NCI-H1092 (cell line): ENCODE data around the gene UBA6.
"Not testable (repeated sequence)": the region's sequence is repeated elsewhere in the genome, so short reads cannot be mapped to it uniquely, and the experiment has no call there.

Source experiments
- DNase-seq: peaks from one replicate; lab custom pipeline; 2025; lab: John Stamatoyannopoulos, UW

Gene UBA6

GRCh38 chr4:67660418-67660817 is 40.5 kb downstream of the UBA6 start:
- DNase-seq: no peak

GRCh38 chr4:67659065-67659464 is 41.9 kb downstream of the UBA6 start:
- no peak for DNase-seq

GRCh38 chr4:67658302-67658701 is 42.7 kb downstream of the UBA6 start:
- DNase-seq: no peak

GRCh38 chr4:67651536-67651935 is 49.4 kb downstream of the UBA6 start:
- no peak for DNase-seq

- DNase-seq: no peak
These were observed 62.8 kb downstream of the UBA6 start for GRCh38 chr4:67638136-67638535.

GRCh38 chr4:67636978-67637377 is 64.0 kb downstream of the UBA6 start:
- DNase-seq: not testable (repeated sequence)

GRCh38 chr4:67635331-67635730 is 65.6 kb downstream of the UBA6 start:
- DNase-seq: no peak

- DNase-seq: no peak
These were observed 66.2 kb downstream of the UBA6 start for GRCh38 chr4:67634741-67635140.

GRCh38 chr4:67632492-67632891 is 68.5 kb downstream of the UBA6 start:
- no peak for DNase-seq

- DNase-seq: no peak
These were observed 76.0 kb downstream of the UBA6 start for GRCh38 chr4:67624939-67625338.

GRCh38 chr4:67616478-67616877 is 84.5 kb downstream of the UBA6 start:
- no peak for DNase-seq

- DNase-seq: no peak
These were observed 85.8 kb downstream of the UBA6 start for GRCh38 chr4:67615119-67615518.

GRCh38 chr4:67614186-67614585 is 86.8 kb downstream of the UBA6 start:
- no peak for DNase-seq

GRCh38 chr4:67608027-67608426 is 92.9 kb downstream of the UBA6 start:
- DNase-seq: no peak

GRCh38 chr4:67604749-67605148 is 96.2 kb downstream of the UBA6 start:
- DNase-seq: no peak

GRCh38 chr4:67604029-67604381 is 97.0 kb downstream of the UBA6 start:
- DNase-seq: no peak

GRCh38 chr4:67603310-67604028 is 97.5 kb downstream of the UBA6 start:
- no peak for DNase-seq

- no peak for DNase-seq
These were observed 107.2 kb downstream of the UBA6 start for GRCh38 chr4:67593741-67594175.

- no peak for DNase-seq
These were observed 113.8 kb downstream of the UBA6 start for GRCh38 chr4:67587156-67587555.

GRCh38 chr4:67584496-67584895 is 116.5 kb downstream of the UBA6 start:
- DNase-seq: no peak

GRCh38 chr4:67581913-67582312 is 119.0 kb downstream of the UBA6 start:
- DNase-seq: no peak

GRCh38 chr4:67581208-67581857 is 119.6 kb downstream of the UBA6 start:
- no peak for DNase-seq

- no peak for DNase-seq
These were observed 120.4 kb downstream of the UBA6 start for GRCh38 chr4:67580577-67580976.

GRCh38 chr4:67576538-67576937 is 124.4 kb downstream of the UBA6 start:
- DNase-seq: no peak
